IgD-negative memory B cell (primary cell): ENCODE measurements around the gene STXBP2. TPM values are rescaled to one million over a fixed set of nuclear protein-coding genes. Genes with fewer than 3 reads are reported as not detected.
"Not testable (repeated sequence)": the region's sequence is repeated elsewhere in the genome, so short reads cannot be mapped to it uniquely, and the experiment has no call there.

Experiments
- H3K27ac Mint-ChIP-seq, 3 donors: one replicate each; pipeline ENCODE4 v1.8.0; 2020 to 2022; ENCODE audit warnings: mild to moderate bottlenecking in 3 of 3, mixed read lengths in 3 of 3, moderate library complexity in 1 of 3
- H3K27me3 Mint-ChIP-seq: one replicate; pipeline ENCODE4 v1.8.0; 2021; ENCODE audit warnings: mixed read lengths
- H3K36me3 Mint-ChIP-seq: one replicate; pipeline ENCODE4 v1.8.0; 2020; ENCODE audit warnings: mild to moderate bottlenecking, mixed read lengths
- H3K4me1 Mint-ChIP-seq, 3 donors: one replicate each; pipeline ENCODE4 v1.8.0; 2020 to 2022; ENCODE audit warnings: mixed read lengths in 3 of 3, mild to moderate bottlenecking in 1 of 3
- H3K4me3 Mint-ChIP-seq, 4 donors: one replicate each; pipeline ENCODE4 v1.8.0; 2020 to 2022; ENCODE audit warnings: mild to moderate bottlenecking in 4 of 4, mixed read lengths in 4 of 4, moderate library complexity in 3 of 4
- H3K9me3 Mint-ChIP-seq, 3 donors: one replicate each; pipeline ENCODE4 v1.8.0; 2020 to 2021; ENCODE audit warnings: mixed read lengths in 3 of 3, mild to moderate bottlenecking in 1 of 3
- polyA plus RNA-seq: library from polyadenylated mRNA; unstranded; fragments of 300-500 nt; fragmentation: Illumina TruSeq; gene quantifications from one replicate; pipeline ENCODE4 v1.2.3, GENCODE V29; 2021

The STXBP2 gene
- polyA plus RNA-seq, 1 donor from 2014 or later: 70.2 TPM

GRCh38 chr19:7636317-7636690 lies 606 bp upstream of the STXBP2 start:
- Mint-ChIP-seq H3K9me3 (peaks cover 0 to 2% (median 0%) of the 10 kb centered on the region in 3 donors), H3K36me3 (peaks cover 1% of the 10 kb centered on the region), H3K27me3 (no peaks in the 10 kb centered on the region), H3K4me3 (peak overlapping the region; percentile 78 to 92 (median 88)), H3K27ac (peak overlapping the region in 2 of 3 donors; percentile 67 to 86), H3K4me1 (peaks cover 0 to 19% (median 13%) of the 10 kb centered on the region in 3 donors)

GRCh38 chr19:7637374-7638256 lies 705 bp downstream of the STXBP2 start:
- Mint-ChIP-seq H3K4me1 (peaks cover 0 to 16% (median 13%) of the 10 kb centered on the region in 3 donors), H3K27me3 (no peaks in the 10 kb centered on the region), H3K36me3 (peaks cover 1% of the 10 kb centered on the region), H3K4me3 (peak overlapping the region; percentile 78 to 92 (median 88)), H3K9me3 (peaks cover 0 to 2% (median 0%) of the 10 kb centered on the region in 3 donors), H3K27ac (peak overlapping the region; percentile 67 to 86 (median 81))

- Mint-ChIP-seq H3K27me3 (no peaks in the 10 kb centered on the region), H3K36me3 (peaks cover 1% of the 10 kb centered on the region), H3K27ac (peak overlapping the region in 1 of 3 donors; percentile 20), H3K4me1 (peaks cover 0 to 16% (median 14%) of the 10 kb centered on the region in 3 donors), H3K4me3 (peak overlapping the region; percentile 9 to 59 (median 52)), H3K9me3 (peaks cover 0 to 2% (median 0%) of the 10 kb centered on the region in 3 donors)
Observed at GRCh38 chr19:7638802-7639465, 2.0 kb downstream of the STXBP2 start.

- Mint-ChIP-seq H3K27me3 (no peaks in the 10 kb centered on the region), H3K27ac (no peak overlapping the region), H3K36me3 (peaks cover 1% of the 10 kb centered on the region), H3K9me3 (peaks cover 0 to 2% (median 0%) of the 10 kb centered on the region in 3 donors), H3K4me3 (peak overlapping the region in 3 of 4 donors; percentile 0 to 85 (median 16)), H3K4me1 (peaks cover 0 to 16% (median 14%) of the 10 kb centered on the region in 3 donors)
Observed at GRCh38 chr19:7639863-7640348, 3.0 kb downstream of the STXBP2 start.

- Mint-ChIP-seq H3K4me3 (no peak overlapping the region), H3K27me3 (no peaks in the 10 kb centered on the region), H3K4me1 (peaks cover 0 to 16% (median 13%) of the 10 kb centered on the region in 3 donors)
Observed at GRCh38 chr19:7640803-7641202, 3.9 kb downstream of the STXBP2 start.

GRCh38 chr19:7641290-7642276 lies 4.7 kb downstream of the STXBP2 start:
- H3K4me3 Mint-ChIP-seq: peak overlapping the region in 1 of 4 donors; percentile 45
- peaks cover 1% of the 10 kb centered on the region for H3K36me3 Mint-ChIP-seq
- no peaks in the 10 kb centered on the region for H3K27me3 Mint-ChIP-seq
- peaks cover 0 to 2% (median 0%) of the 10 kb centered on the region in 3 donors for H3K9me3 Mint-ChIP-seq
- peaks cover 0 to 14% (median 12%) of the 10 kb centered on the region in 3 donors for H3K4me1 Mint-ChIP-seq
- H3K27ac Mint-ChIP-seq: no peak overlapping the region

More at GRCh38 chr19:7640803-7641202, 3.9 kb downstream of the STXBP2 start:
- peaks cover 1% of the 10 kb centered on the region for H3K36me3 Mint-ChIP-seq
- H3K9me3 Mint-ChIP-seq: peaks cover 0 to 2% (median 0%) of the 10 kb centered on the region in 3 donors
- H3K27ac Mint-ChIP-seq: peak overlapping the region in 1 of 3 donors; percentile 6

GRCh38 chr19:7642295-7643030 lies 5.6 kb downstream of the STXBP2 start:
- Mint-ChIP-seq H3K27me3 (no peaks in the 10 kb centered on the region), H3K27ac (no peak overlapping the region), H3K36me3 (peaks cover 1% of the 10 kb centered on the region), H3K4me1 (peaks cover 0 to 12% (median 10%) of the 10 kb centered on the region in 3 donors), H3K4me3 (no peak overlapping the region), H3K9me3 (peaks cover 0 to 2% (median 0%) of the 10 kb centered on the region in 3 donors)

- H3K27ac Mint-ChIP-seq: no peak overlapping the region
- peaks cover 1% of the 10 kb centered on the region for H3K36me3 Mint-ChIP-seq
- no peaks in the 10 kb centered on the region for H3K27me3 Mint-ChIP-seq
- no peak overlapping the region for H3K4me3 Mint-ChIP-seq
- H3K9me3 Mint-ChIP-seq: peaks cover 0 to 2% (median 0%) of the 10 kb centered on the region in 3 donors
- peaks cover 0 to 10% (median 10%) of the 10 kb centered on the region in 3 donors for H3K4me1 Mint-ChIP-seq
Observed at GRCh38 chr19:7643031-7643415, 6.1 kb downstream of the STXBP2 start.

GRCh38 chr19:7643629-7644549 lies 7.0 kb downstream of the STXBP2 start:
- H3K4me1 Mint-ChIP-seq, H3K27me3 Mint-ChIP-seq, H3K9me3 Mint-ChIP-seq, H3K4me3 Mint-ChIP-seq, H3K27ac Mint-ChIP-seq, H3K36me3 Mint-ChIP-seq: not testable (repeated sequence)

- Mint-ChIP-seq H3K4me3 (no peak overlapping the region), H3K9me3 (peaks cover 0 to 2% (median 0%) of the 10 kb centered on the region in 3 donors), H3K27ac (no peak overlapping the region), H3K36me3 (peaks cover 1% of the 10 kb centered on the region), H3K27me3 (no peaks in the 10 kb centered on the region), H3K4me1 (peaks cover 0 to 10% (median 6%) of the 10 kb centered on the region in 3 donors)
Observed at GRCh38 chr19:7644550-7644877, 7.6 kb downstream of the STXBP2 start.

- Mint-ChIP-seq H3K9me3 (no peaks in the 10 kb centered on the region), H3K27ac (no peak overlapping the region), H3K4me1 (peaks cover 0 to 4% (median 0%) of the 10 kb centered on the region in 3 donors), H3K27me3 (no peaks in the 10 kb centered on the region), H3K36me3 (peaks cover 1% of the 10 kb centered on the region), H3K4me3 (no peak overlapping the region)
Observed at GRCh38 chr19:7645163-7645562, 8.3 kb downstream of the STXBP2 start.

GRCh38 chr19:7645656-7646425 lies 8.9 kb downstream of the STXBP2 start:
- Mint-ChIP-seq H3K36me3 (no peaks in the 10 kb centered on the region), H3K4me3 (no peak overlapping the region), H3K4me1 (peaks cover 0 to 1% (median 0%) of the 10 kb centered on the region in 3 donors), H3K27ac (no peak overlapping the region), H3K9me3 (no peaks in the 10 kb centered on the region), H3K27me3 (no peaks in the 10 kb centered on the region)
